Measurements from ENCODE around the gene SMAD6.

The SMAD6 gene

GRCh38 chr15:66672867-66673266 is 29.2 kb upstream of the SMAD6 start:
- TF ChIP-seq FOXP2 (optimal IDR thresholded peaks at IDR 0.05; ENCODE audit: borderline replicate concordance, extremely low read depth, extremely low read length, insufficient read depth) (no peak), POLR2AphosphoS5 (IDR thresholded peaks at IDR 0.05; ENCODE audit: low read depth, low read length) (no peak), TAF1 (IDR thresholded peaks at IDR 0.05; ENCODE audit: borderline replicate concordance, insufficient read depth, low read length) (no peak), SIN3A (IDR thresholded peaks at IDR 0.05; ENCODE audit: borderline replicate concordance, insufficient read depth, low read length) (no peak), REST (IDR thresholded peaks at IDR 0.05; ENCODE audit: insufficient read depth in 1 of 2, low read depth in 2 of 2, low read length in 2 of 2) (no peak)

GRCh38 chr15:66673410-66674322 is 28.4 kb upstream of the SMAD6 start:
- TF ChIP-seq TAF1 (IDR thresholded peaks at IDR 0.05; ENCODE audit: borderline replicate concordance, insufficient read depth, low read length) (no peak), REST (IDR thresholded peaks at IDR 0.05; ENCODE audit: insufficient read depth in 1 of 2, low read depth in 2 of 2, low read length in 2 of 2) (no peak), POLR2AphosphoS5 (IDR thresholded peaks at IDR 0.05; ENCODE audit: low read depth, low read length) (no peak), FOXP2 (optimal IDR thresholded peaks at IDR 0.05; ENCODE audit: borderline replicate concordance, extremely low read depth, extremely low read length, insufficient read depth) (no peak), SIN3A (IDR thresholded peaks at IDR 0.05; ENCODE audit: borderline replicate concordance, insufficient read depth, low read length) (no peak)

- no peak for TF ChIP-seq SIN3A (IDR thresholded peaks at IDR 0.05; ENCODE audit: borderline replicate concordance, insufficient read depth, low read length)
- no peak for TF ChIP-seq FOXP2 (optimal IDR thresholded peaks at IDR 0.05; ENCODE audit: borderline replicate concordance, extremely low read depth, extremely low read length, insufficient read depth)
- no peak for TF ChIP-seq POLR2AphosphoS5 (IDR thresholded peaks at IDR 0.05; ENCODE audit: low read depth, low read length)
- TF ChIP-seq TAF1 (IDR thresholded peaks at IDR 0.05; ENCODE audit: borderline replicate concordance, insufficient read depth, low read length), result no peak
- TF ChIP-seq REST (IDR thresholded peaks at IDR 0.05; ENCODE audit: insufficient read depth in 1 of 2, low read depth in 2 of 2, low read length in 2 of 2), result no peak
Observed at GRCh38 chr15:66674756-66675155, 27.3 kb upstream of the SMAD6 start.

GRCh38 chr15:66675446-66675845 is 26.6 kb upstream of the SMAD6 start:
- TF ChIP-seq FOXP2 (optimal IDR thresholded peaks at IDR 0.05; ENCODE audit: borderline replicate concordance, extremely low read depth, extremely low read length, insufficient read depth) (no peak), SIN3A (IDR thresholded peaks at IDR 0.05; ENCODE audit: borderline replicate concordance, insufficient read depth, low read length) (no peak), TAF1 (IDR thresholded peaks at IDR 0.05; ENCODE audit: borderline replicate concordance, insufficient read depth, low read length) (no peak), POLR2AphosphoS5 (IDR thresholded peaks at IDR 0.05; ENCODE audit: low read depth, low read length) (no peak), REST (IDR thresholded peaks at IDR 0.05; ENCODE audit: insufficient read depth in 1 of 2, low read depth in 2 of 2, low read length in 2 of 2) (no peak)

Data from PFSK-1 (cell line).